Activated CD8-positive, alpha-beta memory T cell treated with anti-CD3 and anti-CD28 coated beads, Interleukin-2, amount 10 ng/mL, durations not matched to agents 7 days and 5 days (primary cell): Measurements from ENCODE around the gene RNF212B. TPM values are rescaled to one million over a fixed set of nuclear protein-coding genes. Genes with fewer than 3 reads are reported as not detected.
"Not testable (repeated sequence)": the region's sequence is repeated elsewhere in the genome, so short reads cannot be mapped to it uniquely, and the experiment has no call there.

Source experiments
- ATAC-seq: fragments of 150-1000 bp; cut with Tn5 transposase; one replicate; pipeline ENCODE4 v1.10.0; 2021; ENCODE audit warnings: moderate library complexity
- CTCF ChIA-PET: fragments of 350-600 bp; sonication (Branson Sonifier 250); formaldehyde crosslinking; loops from one replicate; lab custom pipeline; 2021; ENCODE audit warnings: antibody characterized with exemption; lab: Charles Lee
- DNase-seq: peaks from one replicate; pipeline ENCODE4 v3.0.0-alpha.2; 2020
- H3K27ac Mint-ChIP-seq: one replicate; pipeline ENCODE4 v1.8.0; 2021; ENCODE audit warnings: mild to moderate bottlenecking, mixed read lengths
- H3K27me3 Mint-ChIP-seq: one replicate; pipeline ENCODE4 v1.8.0; 2021; ENCODE audit warnings: mixed read lengths
- H3K36me3 Mint-ChIP-seq: one replicate; pipeline ENCODE4 v1.8.0; 2021; ENCODE audit warnings: mild to moderate bottlenecking, mixed read lengths
- H3K4me1 Mint-ChIP-seq: one replicate; pipeline ENCODE4 v1.8.0; 2021; ENCODE audit warnings: mixed read lengths
- H3K4me3 Mint-ChIP-seq: one replicate; pipeline ENCODE4 v1.8.0; 2021; ENCODE audit warnings: mild to moderate bottlenecking, moderate library complexity, mixed read lengths
- H3K9me3 Mint-ChIP-seq: one replicate; pipeline ENCODE4 v1.8.0; 2022; ENCODE audit warnings: low read depth, mixed read lengths
- total RNA-seq, 2 experiments: library from RNA; stranded (reverse); gene quantifications; one replicate each; pipeline ENCODE4 v1.2.3, GENCODE V29; 2021

Gene RNF212B
- total RNA-seq, 2 experiments from 2014 or later, result not detected

GRCh38 chr14:23219075-23219474 is 18.7 kb upstream of the RNF212B start:
- Mint-ChIP-seq H3K27ac (no peak overlapping the region), H3K27me3 (peaks cover 59% of the 10 kb centered on the region), H3K4me1 (peaks cover 2% of the 10 kb centered on the region), H3K36me3 (no peaks in the 10 kb centered on the region), H3K9me3 (peaks cover 2% of the 10 kb centered on the region), H3K4me3 (no peak overlapping the region)
- DNase-seq, result no peak
- CTCF ChIA-PET, result interaction anchor here (2.8 kb wide), 1 partner anchor 98 kb away, joined by 6 read pairs; no protein-coding TSS in a partner anchor
- no peak for ATAC-seq

GRCh38 chr14:23224958-23225357 is 12.8 kb upstream of the RNF212B start:
- H3K4me1 Mint-ChIP-seq, H3K4me3 Mint-ChIP-seq, CTCF ChIA-PET, DNase-seq, H3K36me3 Mint-ChIP-seq, ATAC-seq, H3K27ac Mint-ChIP-seq, H3K9me3 Mint-ChIP-seq: not testable (repeated sequence)
- peaks cover 51% of the 10 kb centered on the region for H3K27me3 Mint-ChIP-seq

GRCh38 chr14:23227566-23227965 is 10.2 kb upstream of the RNF212B start:
- no peak for ATAC-seq
- peaks cover 32% of the 10 kb centered on the region for H3K27me3 Mint-ChIP-seq
- CTCF ChIA-PET, result interaction anchor here (0.6 to 0.8 kb wide), 2 partner anchors 128 to 135 kb away, joined by 3 read pairs; no protein-coding TSS in a partner anchor

GRCh38 chr14:23228812-23229211 is 8.9 kb upstream of the RNF212B start:
- Mint-ChIP-seq H3K4me3 (no peak overlapping the region), H3K27me3 (peaks cover 24% of the 10 kb centered on the region), H3K4me1 (no peaks in the 10 kb centered on the region), H3K9me3 (no peaks in the 10 kb centered on the region), H3K27ac (no peak overlapping the region), H3K36me3 (no peaks in the 10 kb centered on the region)
- ATAC-seq (no peak), DNase-seq (no peak)
- CTCF ChIA-PET, result no interaction called here

More at GRCh38 chr14:23227566-23227965, 10.2 kb upstream of the RNF212B start:
- H3K4me1 Mint-ChIP-seq, result no peaks in the 10 kb centered on the region
- no peak for DNase-seq
- no peaks in the 10 kb centered on the region for H3K9me3 Mint-ChIP-seq
- no peak overlapping the region for H3K4me3 Mint-ChIP-seq
- H3K36me3 Mint-ChIP-seq, result no peaks in the 10 kb centered on the region
- H3K27ac Mint-ChIP-seq, result no peak overlapping the region

GRCh38 chr14:23232241-23232808 is 5.4 kb upstream of the RNF212B start:
- H3K27me3 Mint-ChIP-seq, result peaks cover 14% of the 10 kb centered on the region
- H3K36me3 Mint-ChIP-seq, DNase-seq, H3K4me3 Mint-ChIP-seq, H3K4me1 Mint-ChIP-seq, ATAC-seq, H3K27ac Mint-ChIP-seq, CTCF ChIA-PET, H3K9me3 Mint-ChIP-seq: not testable (repeated sequence)

GRCh38 chr14:23240661-23241060 is 2.9 kb downstream of the RNF212B start:
- Mint-ChIP-seq H3K9me3 (no peaks in the 10 kb centered on the region), H3K27ac (no peak overlapping the region), H3K27me3 (peaks cover 19% of the 10 kb centered on the region), H3K36me3 (no peaks in the 10 kb centered on the region), H3K4me1 (peaks cover 7% of the 10 kb centered on the region), H3K4me3 (no peak overlapping the region)
- ATAC-seq (no peak), DNase-seq (no peak)
- CTCF ChIA-PET, result no interaction called here

GRCh38 chr14:23241061-23241715 is 3.5 kb downstream of the RNF212B start:
- H3K4me1 Mint-ChIP-seq, H3K9me3 Mint-ChIP-seq, H3K27ac Mint-ChIP-seq, DNase-seq, ATAC-seq, H3K36me3 Mint-ChIP-seq, H3K4me3 Mint-ChIP-seq: not testable (repeated sequence)
- H3K27me3 Mint-ChIP-seq, result peaks cover 16% of the 10 kb centered on the region
- CTCF ChIA-PET, result interaction anchor here (0.9 kb wide), 1 partner anchor 87 kb away, joined by 3 read pairs; no protein-coding TSS in a partner anchor

GRCh38 chr14:23242076-23242475 is 4.3 kb downstream of the RNF212B start:
- H3K36me3 Mint-ChIP-seq, result no peaks in the 10 kb centered on the region

GRCh38 chr14:23243066-23243465 is 5.3 kb downstream of the RNF212B start:
- H3K27ac Mint-ChIP-seq, result no peak overlapping the region
- no peaks in the 10 kb centered on the region for H3K9me3 Mint-ChIP-seq
- H3K4me3 Mint-ChIP-seq, result no peak overlapping the region
- no peaks in the 10 kb centered on the region for H3K36me3 Mint-ChIP-seq
- CTCF ChIA-PET, result interaction anchor here (0.6 to 1.8 kb wide), 3 partner anchors 30 to 194 kb away, joined by 3 to 5 read pairs (median 3); no protein-coding TSS in a partner anchor
- DNase-seq, result no peak
- peaks cover 12% of the 10 kb centered on the region for H3K27me3 Mint-ChIP-seq
- no peak for ATAC-seq
- H3K4me1 Mint-ChIP-seq, result peaks cover 1% of the 10 kb centered on the region

More at GRCh38 chr14:23242076-23242475, 4.3 kb downstream of the RNF212B start:
- H3K9me3 Mint-ChIP-seq, result no peaks in the 10 kb centered on the region
- ATAC-seq (no peak), DNase-seq (no peak)
- CTCF ChIA-PET, result interaction anchor here (0.9 to 1.8 kb wide), 2 partner anchors 86 to 121 kb away, joined by 3 to 5 read pairs; no protein-coding TSS in a partner anchor
- H3K4me1 Mint-ChIP-seq, result peaks cover 7% of the 10 kb centered on the region
- no peak overlapping the region for H3K4me3 Mint-ChIP-seq
- H3K27ac Mint-ChIP-seq, result no peak overlapping the region
- H3K27me3 Mint-ChIP-seq, result peaks cover 16% of the 10 kb centered on the region

- ATAC-seq, result no peak
- CTCF ChIA-PET, result no interaction called here
- Mint-ChIP-seq H3K4me1 (no peaks in the 10 kb centered on the region), H3K27ac (no peak overlapping the region), H3K36me3 (no peaks in the 10 kb centered on the region), H3K9me3 (no peaks in the 10 kb centered on the region), H3K27me3 (peaks cover 14% of the 10 kb centered on the region), H3K4me3 (no peak overlapping the region)
- no peak for DNase-seq
Observed at GRCh38 chr14:23245282-23245681, 7.5 kb downstream of the RNF212B start.

- Mint-ChIP-seq H3K27ac (no peak overlapping the region), H3K4me3 (no peak overlapping the region), H3K27me3 (peaks cover 35% of the 10 kb centered on the region), H3K4me1 (no peaks in the 10 kb centered on the region), H3K36me3 (no peaks in the 10 kb centered on the region), H3K9me3 (no peaks in the 10 kb centered on the region)
- CTCF ChIA-PET, result interaction anchor here (1.3 kb wide), 1 partner anchor 127 kb away, joined by 3 read pairs; no protein-coding TSS in a partner anchor
- DNase-seq (no peak), ATAC-seq (no peak)
Observed at GRCh38 chr14:23248601-23249000, 10.9 kb downstream of the RNF212B start.

GRCh38 chr14:23249824-23250223 is 12.1 kb downstream of the RNF212B start:
- DNase-seq (no peak), ATAC-seq (no peak)
- Mint-ChIP-seq H3K4me1 (no peaks in the 10 kb centered on the region), H3K27me3 (peaks cover 39% of the 10 kb centered on the region), H3K36me3 (no peaks in the 10 kb centered on the region), H3K27ac (no peak overlapping the region), H3K4me3 (no peak overlapping the region), H3K9me3 (no peaks in the 10 kb centered on the region)
- CTCF ChIA-PET, result no interaction called here

- H3K27ac Mint-ChIP-seq, result no peak overlapping the region
- no peaks in the 10 kb centered on the region for H3K36me3 Mint-ChIP-seq
- no peaks in the 10 kb centered on the region for H3K9me3 Mint-ChIP-seq
- CTCF ChIA-PET, result no interaction called here
- no peak for DNase-seq
- ATAC-seq, result no peak
- H3K27me3 Mint-ChIP-seq, result peaks cover 43% of the 10 kb centered on the region
- H3K4me3 Mint-ChIP-seq, result no peak overlapping the region
- no peaks in the 10 kb centered on the region for H3K4me1 Mint-ChIP-seq
Observed at GRCh38 chr14:23252006-23252405, 14.3 kb downstream of the RNF212B start.
